Subcutaneous abdominal adipose tissue (tissue), 5 donors: Measurements from ENCODE around the gene ACOT4.
"Not testable (repeated sequence)": the region's sequence is repeated elsewhere in the genome, so short reads cannot be mapped to it uniquely, and the experiment has no call there.

Experiments used
- H3K27ac ChIP-seq: one replicate; pipeline ENCODE4 v1.7.0; 2013; ENCODE audit warnings: low read depth, mild to moderate bottlenecking, inconsistent platforms, low read length, moderate library complexity
- H3K27me3 ChIP-seq, 5 donors: one replicate each; pipeline ENCODE4 v1.7.0; 2013; ENCODE audit warnings: low read length in 5 of 5, inconsistent platforms in 1 of 5; ENCODE audit not compliant: control insufficient read depth in 5 of 5, insufficient read depth in 4 of 5
- H3K36me3 ChIP-seq, 5 donors: one replicate each; pipeline ENCODE4 v1.7.0; 2013; ENCODE audit warnings: low read length in 5 of 5; ENCODE audit not compliant: control insufficient read depth in 5 of 5, insufficient read depth in 5 of 5
- H3K4me1 ChIP-seq, 5 donors: one replicate each; pipeline ENCODE4 v1.7.0; 2013; ENCODE audit warnings: low read length in 5 of 5, mild to moderate bottlenecking in 3 of 5, moderate library complexity in 1 of 5; ENCODE audit not compliant: control insufficient read depth in 5 of 5, insufficient read depth in 5 of 5
- H3K4me3 ChIP-seq, 5 donors: one replicate each; pipeline ENCODE4 v1.7.0; 2013; ENCODE audit warnings: low read length in 5 of 5, low read depth in 1 of 5
- H3K9ac ChIP-seq, 5 donors: one replicate each; pipeline ENCODE4 v1.7.0; 2013; ENCODE audit warnings: low read length in 5 of 5, mild to moderate bottlenecking in 4 of 5, moderate library complexity in 3 of 5
- H3K9me3 ChIP-seq, 5 donors: one replicate each; pipeline ENCODE4 v1.7.0; 2013; ENCODE audit warnings: low read length in 5 of 5; ENCODE audit not compliant: control insufficient read depth in 5 of 5
- donor health status: healthy.
- donor health status: healthy.
- donor health status: healthy.
- donor health status: healthy.
- donor health status: healthy.

ACOT4 gene

GRCh38 chr14:73576391-73576790, 15.3 kb upstream of the ACOT4 start:
- H3K9ac ChIP-seq, result no peak overlapping the region
- H3K4me1 ChIP-seq, result peaks cover 0 to 17% (median 2%) of the 10 kb centered on the region in 5 donors
- no peaks in the 10 kb centered on the region for H3K27me3 ChIP-seq
- peak overlapping the region; percentile 3 for H3K27ac ChIP-seq
- no peaks in the 10 kb centered on the region for H3K9me3 ChIP-seq
- H3K4me3 ChIP-seq, result no peak overlapping the region
- H3K36me3 ChIP-seq, result peaks cover 0 to 29% (median 11%) of the 10 kb centered on the region in 5 donors

GRCh38 chr14:73577214-73577613, 14.5 kb upstream of the ACOT4 start:
- Histone ChIP-seq H3K27ac (peak overlapping the region; percentile 50), H3K4me1 (peaks cover 0 to 15% (median 2%) of the 10 kb centered on the region in 5 donors), H3K36me3 (peaks cover 0 to 29% (median 11%) of the 10 kb centered on the region in 5 donors)
- H3K4me3 ChIP-seq, H3K9ac ChIP-seq, H3K27me3 ChIP-seq, H3K9me3 ChIP-seq: not testable (repeated sequence)

- peaks cover 0 to 20% (median 9%) of the 10 kb centered on the region in 5 donors for H3K4me1 ChIP-seq
- H3K9me3 ChIP-seq, H3K27me3 ChIP-seq, H3K4me3 ChIP-seq, H3K9ac ChIP-seq: not testable (repeated sequence)
- H3K36me3 ChIP-seq, result peaks cover 0 to 17% (median 7%) of the 10 kb centered on the region in 5 donors
- peak overlapping the region; percentile 57 for H3K27ac ChIP-seq
Measured at GRCh38 chr14:73582102-73582979, 9.3 kb upstream of the ACOT4 start.

GRCh38 chr14:73588695-73589094, 3.0 kb upstream of the ACOT4 start:
- Histone ChIP-seq H3K36me3 (peaks cover 0 to 2% (median 0%) of the 10 kb centered on the region in 5 donors), H3K27me3 (no peaks in the 10 kb centered on the region), H3K9ac (no peak overlapping the region), H3K4me3 (no peak overlapping the region), H3K4me1 (peaks cover 0 to 24% (median 16%) of the 10 kb centered on the region in 5 donors), H3K27ac (no peak overlapping the region), H3K9me3 (no peaks in the 10 kb centered on the region)

GRCh38 chr14:73589116-73589515, 2.6 kb upstream of the ACOT4 start:
- no peaks in the 10 kb centered on the region for H3K27me3 ChIP-seq
- H3K27ac ChIP-seq, result no peak overlapping the region
- H3K4me1 ChIP-seq, result peaks cover 0 to 25% (median 16%) of the 10 kb centered on the region in 5 donors
- H3K9me3 ChIP-seq, result no peaks in the 10 kb centered on the region
- H3K9ac ChIP-seq, result no peak overlapping the region
- H3K36me3 ChIP-seq, result peaks cover 0 to 2% (median 0%) of the 10 kb centered on the region in 5 donors
- no peak overlapping the region for H3K4me3 ChIP-seq

- not testable (repeated sequence) for H3K36me3 ChIP-seq, H3K27me3 ChIP-seq, H3K4me3 ChIP-seq, H3K27ac ChIP-seq, H3K9ac ChIP-seq, H3K9me3 ChIP-seq
- H3K4me1 ChIP-seq, result peaks cover 0 to 25% (median 16%) of the 10 kb centered on the region in 5 donors
Measured at GRCh38 chr14:73590673-73591004, 1.0 kb upstream of the ACOT4 start.

- Histone ChIP-seq H3K27ac (no peak overlapping the region), H3K9ac (no peak overlapping the region), H3K36me3 (peaks cover 0 to 6% (median 5%) of the 10 kb centered on the region in 5 donors), H3K4me1 (peaks cover 0 to 31% (median 20%) of the 10 kb centered on the region in 5 donors), H3K9me3 (no peaks in the 10 kb centered on the region), H3K27me3 (no peaks in the 10 kb centered on the region), H3K4me3 (no peak overlapping the region)
Measured at GRCh38 chr14:73594491-73594890, 2.8 kb downstream of the ACOT4 start.

- H3K9me3 ChIP-seq, result no peaks in the 10 kb centered on the region
- peaks cover 0 to 14% (median 9%) of the 10 kb centered on the region in 5 donors for H3K4me1 ChIP-seq
- no peak overlapping the region for H3K4me3 ChIP-seq
- H3K27ac ChIP-seq, result no peak overlapping the region
- H3K36me3 ChIP-seq, result peaks cover 0 to 6% (median 5%) of the 10 kb centered on the region in 5 donors
- no peak overlapping the region for H3K9ac ChIP-seq
- H3K27me3 ChIP-seq, result no peaks in the 10 kb centered on the region
Measured at GRCh38 chr14:73599499-73599898, 7.8 kb downstream of the ACOT4 start.

GRCh38 chr14:73602994-73603393, 11.3 kb downstream of the ACOT4 start:
- peaks cover 0 to 14% (median 9%) of the 10 kb centered on the region in 5 donors for H3K4me1 ChIP-seq
- H3K36me3 ChIP-seq, result no peaks in the 10 kb centered on the region
- H3K9ac ChIP-seq, result no peak overlapping the region
- H3K4me3 ChIP-seq, result no peak overlapping the region
- H3K27ac ChIP-seq, result no peak overlapping the region
- no peaks in the 10 kb centered on the region for H3K27me3 ChIP-seq
- no peaks in the 10 kb centered on the region for H3K9me3 ChIP-seq

- peaks cover 0 to 6% (median 0%) of the 10 kb centered on the region in 5 donors for H3K4me1 ChIP-seq
- H3K27me3 ChIP-seq, result no peaks in the 10 kb centered on the region
- no peaks in the 10 kb centered on the region for H3K36me3 ChIP-seq
- no peak overlapping the region for H3K9ac ChIP-seq
- no peak overlapping the region for H3K4me3 ChIP-seq
- H3K27ac ChIP-seq, result no peak overlapping the region
- peaks cover 0 to 4% (median 0%) of the 10 kb centered on the region in 5 donors for H3K9me3 ChIP-seq
Measured at GRCh38 chr14:73606271-73606670, 14.6 kb downstream of the ACOT4 start.
